ENCODE measurements around the gene RHCE.
A peak's percentile ranks its signal among the peaks of the same experiment; 100 is the strongest.
"Not testable (repeated sequence)": the region's sequence is repeated elsewhere in the genome, so short reads cannot be mapped to it uniquely, and the experiment has no call there.

RHCE gene

GRCh38 chr1:25327864-25328790 is 92.5 kb downstream of the RHCE start:
- in situ Hi-C loops (cut with HindIII; ENCODE audit: low pct_ligation_motif_present, low sequenced_read_pairs), result not testable (repeated sequence)

GRCh38 chr1:25324407-25324806 is 96.2 kb downstream of the RHCE start:
- H3K36me3 ChIP-seq (replicated peaks); in situ Hi-C loops (cut with HindIII; ENCODE audit: low pct_ligation_motif_present, low sequenced_read_pairs); H3K27me3 ChIP-seq (replicated peaks); H3K4me3 ChIP-seq (ENCODE audit: low read depth, low read length); DNase-seq; H3K27ac ChIP-seq: not testable (repeated sequence)

More at GRCh38 chr1:25327864-25328790, 92.5 kb downstream of the RHCE start:
- H3K36me3 ChIP-seq (replicated peaks); H3K27ac ChIP-seq; H3K4me3 ChIP-seq (ENCODE audit: low read depth, low read length); H3K27me3 ChIP-seq (replicated peaks); DNase-seq: not testable (repeated sequence)

- in situ Hi-C loops (cut with HindIII; ENCODE audit: low pct_ligation_motif_present, low sequenced_read_pairs); H3K36me3 ChIP-seq (replicated peaks); DNase-seq; H3K27ac ChIP-seq; H3K27me3 ChIP-seq (replicated peaks); H3K4me3 ChIP-seq (ENCODE audit: low read depth, low read length): not testable (repeated sequence)
Observed at GRCh38 chr1:25322127-25322526, 98.5 kb downstream of the RHCE start.

- H3K4me3 ChIP-seq (ENCODE audit: low read depth, low read length); H3K36me3 ChIP-seq (replicated peaks); in situ Hi-C loops (cut with HindIII; ENCODE audit: low pct_ligation_motif_present, low sequenced_read_pairs); H3K27me3 ChIP-seq (replicated peaks): not testable (repeated sequence)
- peak overlapping the region; percentile 65 for H3K27ac ChIP-seq
- DNase-seq, result peak; percentile 96
Observed at GRCh38 chr1:25320314-25320938, 100.2 kb downstream of the RHCE start.

- in situ Hi-C loops (cut with HindIII; ENCODE audit: low pct_ligation_motif_present, low sequenced_read_pairs); H3K27ac ChIP-seq; H3K4me3 ChIP-seq (ENCODE audit: low read depth, low read length); H3K36me3 ChIP-seq (replicated peaks); DNase-seq; H3K27me3 ChIP-seq (replicated peaks): not testable (repeated sequence)
Observed at GRCh38 chr1:25312806-25313470, 107.7 kb downstream of the RHCE start.
